ENCODE data around the gene NTMT1. TPM values are rescaled to one million over a fixed set of nuclear protein-coding genes. Genes with fewer than 3 reads are reported as not detected.

Gene NTMT1
- total and polyA plus RNA-seq, 2 experiments from 2014 or later, result 20.8 to 81.4 TPM

- Histone ChIP-seq H4K20me1 (ENCODE audit: insufficient read depth, poor library complexity, severe bottlenecking) (no peaks in the 10 kb centered on the region), H3K27me3 (peaks cover 10% of the 10 kb centered on the region)
Measured at GRCh38 chr9:129671519-129671918, 45.6 kb downstream of the NTMT1 start.

GRCh38 chr9:129672702-129673101, 46.7 kb downstream of the NTMT1 start:
- no peak overlapping the region for H3K4me3 ChIP-seq
- H3K27ac ChIP-seq, result no peak overlapping the region
- DNase-seq (ENCODE audit: low spot score), result no peak
- 94% methylated on average over 8 of the region's 8 CpGs for WGBS (ENCODE audit: low lambda C conversion rate, missing lambda C conversion rate)
- peaks cover 10% of the 10 kb centered on the region for H3K27me3 ChIP-seq
- H2AFZ ChIP-seq, result no peak overlapping the region
- H3K9me3 ChIP-seq (ENCODE audit: low read depth), result no peaks in the 10 kb centered on the region
- H4K20me1 ChIP-seq (ENCODE audit: insufficient read depth, poor library complexity, severe bottlenecking), result no peaks in the 10 kb centered on the region
- H3K4me2 ChIP-seq, result no peak overlapping the region
- no peaks in the 10 kb centered on the region for H3K36me3 ChIP-seq (replicated peaks; ENCODE audit: insufficient read depth, low read depth)
- H3K9me2 ChIP-seq (replicated peaks; ENCODE audit: insufficient read depth), result no peaks in the 10 kb centered on the region
- no peak for TF ChIP-seq EZH2phosphoT487 (IDR thresholded peaks at IDR 0.05; ENCODE audit: low read depth, severe bottlenecking, unreplicated experiment)
- no peak for TF ChIP-seq EZH2 (IDR thresholded peaks at IDR 0.05; ENCODE audit: borderline replicate concordance)
- TF ChIP-seq, protein P1, sequence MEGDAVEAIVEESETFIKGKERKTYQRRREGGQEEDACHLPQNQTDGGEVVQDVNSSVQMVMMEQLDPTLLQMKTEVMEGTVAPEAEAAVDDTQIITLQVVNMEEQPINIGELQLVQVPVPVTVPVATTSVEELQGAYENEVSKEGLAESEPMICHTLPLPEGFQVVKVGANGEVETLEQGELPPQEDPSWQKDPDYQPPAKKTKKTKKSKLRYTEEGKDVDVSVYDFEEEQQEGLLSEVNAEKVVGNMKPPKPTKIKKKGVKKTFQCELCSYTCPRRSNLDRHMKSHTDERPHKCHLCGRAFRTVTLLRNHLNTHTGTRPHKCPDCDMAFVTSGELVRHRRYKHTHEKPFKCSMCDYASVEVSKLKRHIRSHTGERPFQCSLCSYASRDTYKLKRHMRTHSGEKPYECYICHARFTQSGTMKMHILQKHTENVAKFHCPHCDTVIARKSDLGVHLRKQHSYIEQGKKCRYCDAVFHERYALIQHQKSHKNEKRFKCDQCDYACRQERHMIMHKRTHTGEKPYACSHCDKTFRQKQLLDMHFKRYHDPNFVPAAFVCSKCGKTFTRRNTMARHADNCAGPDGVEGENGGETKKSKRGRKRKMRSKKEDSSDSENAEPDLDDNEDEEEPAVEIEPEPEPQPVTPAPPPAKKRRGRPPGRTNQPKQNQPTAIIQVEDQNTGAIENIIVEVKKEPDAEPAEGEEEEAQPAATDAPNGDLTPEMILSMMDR (IDR thresholded peaks at IDR 0.05; ENCODE audit: poor library complexity), result no peak
- peaks cover 18% of the 10 kb centered on the region for H3K79me2 ChIP-seq
- peaks cover 23% of the 10 kb centered on the region for H3K4me1 ChIP-seq (ENCODE audit: insufficient read depth)

More at GRCh38 chr9:129671519-129671918, 45.6 kb downstream of the NTMT1 start:
- no peak for DNase-seq (ENCODE audit: low spot score)
- H2AFZ ChIP-seq, result no peak overlapping the region
- no peaks in the 10 kb centered on the region for H3K9me2 ChIP-seq (replicated peaks; ENCODE audit: insufficient read depth)
- no peaks in the 10 kb centered on the region for H3K9me3 ChIP-seq (ENCODE audit: low read depth)
- H3K79me2 ChIP-seq, result peaks cover 27% of the 10 kb centered on the region
- H3K36me3 ChIP-seq (replicated peaks; ENCODE audit: insufficient read depth, low read depth), result no peaks in the 10 kb centered on the region
- 88% methylated on average over 7 of the region's 7 CpGs for WGBS (ENCODE audit: low lambda C conversion rate, missing lambda C conversion rate)
- H3K4me3 ChIP-seq, result no peak overlapping the region
- no peak overlapping the region for H3K27ac ChIP-seq
- no peak overlapping the region for H3K4me2 ChIP-seq
- H3K4me1 ChIP-seq (ENCODE audit: insufficient read depth), result peaks cover 14% of the 10 kb centered on the region
- no peak for TF ChIP-seq EZH2phosphoT487 (IDR thresholded peaks at IDR 0.05; ENCODE audit: low read depth, severe bottlenecking, unreplicated experiment)
- TF ChIP-seq, protein P1 (IDR thresholded peaks at IDR 0.05; ENCODE audit: poor library complexity), result no peak
- no peak for TF ChIP-seq EZH2 (IDR thresholded peaks at IDR 0.05; ENCODE audit: borderline replicate concordance)

DNA sequence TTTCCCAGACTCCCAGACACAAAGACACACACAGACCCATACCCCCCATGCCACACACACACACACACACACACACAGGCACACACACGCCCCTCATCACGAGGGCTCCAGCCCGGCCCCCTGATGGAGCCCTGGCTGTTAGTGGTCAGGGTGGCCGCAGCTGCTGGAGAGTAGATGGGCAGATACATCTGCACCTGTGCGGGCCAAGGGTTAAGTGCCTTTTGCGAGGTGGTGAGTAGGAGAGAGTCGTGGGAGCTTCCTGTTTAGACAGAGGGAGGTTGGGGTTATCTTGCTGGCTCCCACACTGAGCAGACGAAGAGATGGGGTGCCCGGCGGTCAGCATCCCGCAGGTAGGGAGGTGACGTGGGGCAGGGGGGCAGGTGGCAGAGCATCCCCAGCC, 47.6 kb downstream of the NTMT1 start:
- 74% methylated on average over 12 of the region's 12 CpGs for WGBS (ENCODE audit: low lambda C conversion rate, missing lambda C conversion rate)
- no peaks in the 10 kb centered on the region for H4K20me1 ChIP-seq (ENCODE audit: insufficient read depth, poor library complexity, severe bottlenecking)

DNA sequence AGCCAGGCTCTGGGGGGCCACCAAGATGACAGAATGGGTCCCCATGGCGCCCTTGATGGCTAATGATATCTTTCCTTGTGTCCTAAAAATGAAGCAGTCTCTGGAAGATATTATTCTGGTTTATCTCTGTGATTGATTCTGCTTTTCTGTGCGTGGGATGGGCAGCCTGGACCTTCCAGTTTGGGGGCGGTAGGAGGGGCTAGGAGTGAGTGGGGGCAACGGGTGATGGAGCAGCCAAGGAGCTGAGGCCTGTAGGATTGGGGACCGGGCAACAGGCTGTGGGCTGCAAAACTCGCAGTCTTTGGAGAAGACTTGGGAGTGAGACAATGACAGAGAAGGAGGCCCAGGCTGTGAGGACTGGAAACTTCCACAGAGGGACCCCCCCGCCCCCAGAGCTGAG, 48.3 kb downstream of the NTMT1 start:
- Histone ChIP-seq H2AFZ (no peak overlapping the region), H3K36me3 (replicated peaks; ENCODE audit: insufficient read depth, low read depth) (no peaks in the 10 kb centered on the region), H3K4me1 (ENCODE audit: insufficient read depth) (peaks cover 26% of the 10 kb centered on the region), H3K9me2 (replicated peaks; ENCODE audit: insufficient read depth) (no peaks in the 10 kb centered on the region), H3K79me2 (peaks cover 11% of the 10 kb centered on the region), H3K4me2 (no peak overlapping the region), H3K9me3 (ENCODE audit: low read depth) (no peaks in the 10 kb centered on the region), H4K20me1 (ENCODE audit: insufficient read depth, poor library complexity, severe bottlenecking) (no peaks in the 10 kb centered on the region), H3K27me3 (peaks cover 8% of the 10 kb centered on the region), H3K4me3 (no peak overlapping the region), H3K27ac (no peak overlapping the region)
- DNase-seq (ENCODE audit: low spot score), result no peak
- 83% methylated on average over 7 of the region's 7 CpGs for WGBS (ENCODE audit: low lambda C conversion rate, missing lambda C conversion rate)
- TF ChIP-seq EZH2phosphoT487 (IDR thresholded peaks at IDR 0.05; ENCODE audit: low read depth, severe bottlenecking, unreplicated experiment), result no peak
- TF ChIP-seq, protein P1 (IDR thresholded peaks at IDR 0.05; ENCODE audit: poor library complexity), result no peak
- no peak for TF ChIP-seq EZH2 (IDR thresholded peaks at IDR 0.05; ENCODE audit: borderline replicate concordance)

More for the DNA sequence above, 47.6 kb downstream of the NTMT1 start:
- Histone ChIP-seq H2AFZ (no peak overlapping the region), H3K4me3 (no peak overlapping the region), H3K9me2 (replicated peaks; ENCODE audit: insufficient read depth) (no peaks in the 10 kb centered on the region), H3K27me3 (peaks cover 10% of the 10 kb centered on the region), H3K4me1 (ENCODE audit: insufficient read depth) (peaks cover 27% of the 10 kb centered on the region), H3K36me3 (replicated peaks; ENCODE audit: insufficient read depth, low read depth) (no peaks in the 10 kb centered on the region), H3K9me3 (ENCODE audit: low read depth) (no peaks in the 10 kb centered on the region), H3K79me2 (peaks cover 11% of the 10 kb centered on the region), H3K4me2 (no peak overlapping the region), H3K27ac (no peak overlapping the region)
- no peak for TF ChIP-seq EZH2 (IDR thresholded peaks at IDR 0.05; ENCODE audit: borderline replicate concordance)
- no peak for DNase-seq (ENCODE audit: low spot score)

All from hepatocyte (in vitro differentiated cells).